Measurements from ENCODE around the gene TACC3.

DNA sequence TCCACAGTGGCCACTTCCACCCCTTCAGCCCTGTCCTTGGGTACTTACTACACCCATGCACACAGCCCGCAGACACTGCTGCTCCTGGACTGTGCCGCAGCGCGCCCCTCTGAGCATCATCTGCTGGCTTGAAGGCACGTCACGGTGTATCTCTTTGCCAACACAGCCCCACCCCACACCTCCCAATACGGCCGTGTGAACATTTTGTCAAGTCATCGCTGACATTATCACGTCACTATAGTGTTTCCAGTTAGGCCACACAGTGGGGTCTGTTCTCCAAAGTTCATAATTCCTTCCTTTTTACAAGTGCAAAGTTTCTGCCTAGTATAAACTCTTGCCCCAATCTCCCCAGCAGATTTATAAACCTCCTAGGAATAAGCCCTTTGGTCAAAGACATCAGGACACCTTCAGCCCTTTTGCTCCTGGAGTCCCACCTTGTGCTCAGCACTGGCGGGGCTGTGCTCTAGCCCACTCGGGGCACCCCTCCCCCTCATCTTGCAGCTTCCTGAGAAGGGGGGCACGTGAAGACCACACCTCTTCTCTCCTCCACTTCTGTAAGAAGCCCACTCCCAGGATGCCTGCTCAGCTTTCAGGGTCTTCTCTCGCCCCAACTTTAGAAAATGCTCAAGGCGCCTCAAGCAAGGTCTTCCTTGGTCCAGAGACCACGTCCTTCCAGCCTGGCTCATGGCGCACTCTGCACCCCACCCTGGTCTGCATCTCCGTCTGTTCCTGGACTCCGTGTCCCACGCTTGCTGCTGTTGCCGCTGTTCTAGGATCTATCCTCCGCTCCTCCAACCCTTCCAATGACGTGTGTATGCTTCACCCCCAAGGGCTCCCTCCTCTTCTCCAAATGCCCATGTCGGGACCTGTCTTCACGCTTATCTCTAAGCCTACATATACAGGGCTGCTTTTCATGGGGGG lies 44.5 kb upstream of the TACC3 start:
- no peak for TF ChIP-seq EZH2 (IDR thresholded peaks at IDR 0.05; ENCODE audit: low read length, unreplicated experiment)
- no peak for TF ChIP-seq CTCF (conservative IDR thresholded peaks at IDR 0.05; ENCODE audit: low read depth, low read length)

Measured in PC-3 (cell line).